Purkinje cell (primary cell): ENCODE results near the gene TGFBR3. TPM values are rescaled to one million over a fixed set of nuclear protein-coding genes. Genes with fewer than 3 reads are reported as not detected.

Source experiments
- polyA plus RNA-seq: library from polyadenylated mRNA; unstranded; fragments of >200 nt; fragmentation: Nextera tagmentation; gene quantifications from 2 replicates; pipeline ENCODE4 v1.2.1, GENCODE V29; 2014

The TGFBR3 gene
- polyA plus RNA-seq, result 33.0 and 35.2 TPM in 2 replicates

DNA sequence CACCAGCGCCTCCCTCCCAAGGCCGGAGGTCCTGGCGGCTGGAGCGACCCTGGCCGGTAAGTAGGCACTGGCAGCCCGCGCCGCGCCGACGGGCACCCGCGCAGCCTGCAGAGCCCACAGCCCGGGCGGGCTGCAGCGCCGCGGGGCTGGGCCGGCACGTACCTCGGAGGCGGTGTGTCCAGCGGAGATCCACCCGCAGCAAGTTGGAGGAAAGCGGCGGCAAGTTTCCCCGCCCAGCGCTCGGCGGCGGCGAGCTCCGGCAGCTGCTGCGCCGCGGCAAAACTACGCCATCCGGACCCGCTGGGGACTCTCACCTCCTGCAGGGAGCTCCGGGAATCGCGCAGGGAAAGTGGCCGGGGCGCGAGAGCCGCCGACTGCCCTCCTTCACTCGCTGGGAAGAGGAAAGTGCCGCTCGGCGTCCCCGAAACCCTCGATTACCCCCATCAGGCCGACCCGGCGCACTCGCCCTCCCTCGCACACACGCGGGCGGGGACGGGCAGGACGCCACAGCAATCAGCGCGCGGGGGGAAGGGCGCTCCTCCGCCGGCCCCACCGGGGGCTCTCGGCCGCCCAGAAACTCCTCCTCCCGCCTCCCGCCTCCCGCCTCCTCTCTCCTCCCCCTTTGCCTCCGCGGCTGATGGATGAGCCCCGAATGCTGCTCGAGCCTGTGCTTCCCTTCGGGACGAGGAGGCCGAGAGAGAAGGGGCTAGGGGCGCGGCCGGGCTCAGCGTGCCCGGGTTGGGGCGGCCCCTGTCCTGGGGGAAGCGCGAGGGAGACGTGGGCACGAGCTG, at the start of gene TGFBR3:
Gene TGFBR3, minus strand, starts transcription at position 436 of the 791 bp plus-strand sequence. CDS start 24,620 bp downstream, outside the sequence.

Other genes with a start within 250 kb of the TGFBR3 start
- 0.09 and 0.20 TPM in 2 replicates for gene BRDT, start 63.2 kb upstream of the TGFBR3 start, polyA plus RNA-seq
- gene EPHX4, start 143.8 kb upstream of the TGFBR3 start, polyA plus RNA-seq, result 10.4 and 19.9 TPM in 2 replicates
- gene SETSIP, start 189.3 kb upstream of the TGFBR3 start, polyA plus RNA-seq, result not detected in 2 replicates
- 573 and 622 TPM in 2 replicates for gene BTBD8, start 194.2 kb upstream of the TGFBR3 start, polyA plus RNA-seq